K562 (cell line): Measurements from ENCODE around the gene TMEM63C. TPM values are rescaled to one million over a fixed set of nuclear protein-coding genes. Genes with fewer than 3 reads are reported as not detected.

Experiments used
- ATAC-seq: fragments of 200-7000 bp; cut with Tn5 transposase; 3 replicates; pipeline ENCODE4 v1.9.1; 2020; ENCODE audit warnings: moderate library complexity
- BruUV-seq: library from RNA; stranded (reverse); fragments of 400-500 nt; replicated peaks from 2 replicates; lab custom pipeline; 2021; lab: Mats Ljungman, UMichigan
- CTCF ChIA-PET: fragments of 300-600 bp; formaldehyde crosslinking; extraction: SDS; loops from one replicate; lab custom pipeline; 2021; ENCODE audit warnings: low intra/inter-chr PET ratio; lab: Yijun Ruan, JAX
- POLR2A ChIA-PET: fragments of 300-600, 350-650 bp; sonication (Branson Sonifier 250); formaldehyde crosslinking; extraction: SDS; loops from one replicate; lab custom pipeline; 2021; ENCODE audit warnings: antibody characterized with exemption, inconsistent platforms; lab: Yijun Ruan, JAX
- DNase-seq, 4 experiments: peaks; one replicate each; pipeline versions ENCODE4 v3.0.0 to v3.0.0-alpha.2; 2011 to 2018; ENCODE audit warnings: low spot score in 3 of 4, mixed read lengths in 3 of 4; ENCODE audit errors: extremely low read depth in 1 of 4
- FAIRE-seq: peaks from 2 replicates; lab custom pipeline; 2011; peaks lifted over from hg19 to GRCh38; lab: Jason Lieb, UNC
- H2AFZ ChIP-seq: 2 replicates; pipeline ENCODE4 v1.6.0; 2011; ENCODE audit warnings: low read depth, low read length, control low read depth, inconsistent platforms
- H3K27ac ChIP-seq: fragments of 200-600 bp; 3 replicates; pipeline ENCODE4 v1.8.0; 2011; ENCODE audit warnings: low read depth, mild to moderate bottlenecking, control low read depth, inconsistent platforms, low read length, moderate library complexity, mixed read lengths; ENCODE audit errors: extremely low read depth
- H3K27me3 ChIP-seq, 2 experiments: fragments of 300-600 bp in 1 of 2; 2 replicates in 1 of 2; 3 replicates in 1 of 2; pipeline versions ENCODE4 v1.6.0 to v1.8.0; 2011; ENCODE audit warnings: inconsistent platforms in 2 of 2, low read length in 2 of 2, mild to moderate bottlenecking in 1 of 2, mixed read lengths in 1 of 2, moderate library complexity in 1 of 2; ENCODE audit not compliant: control insufficient read depth in 2 of 2, insufficient read depth in 2 of 2
- H3K36me3 ChIP-seq: fragments of 300-600 bp; 3 replicates; pipeline ENCODE4 v1.8.0; 2011; ENCODE audit warnings: mild to moderate bottlenecking, low read length, inconsistent platforms; ENCODE audit not compliant: control insufficient read depth, insufficient read depth
- H3K4me1 ChIP-seq, 2 experiments: fragments of 200-600 bp in 1 of 2; replicated peaks in 1 of 2; 2 replicates in 1 of 2; 3 replicates in 1 of 2; pipeline versions ENCODE4 v1.5.1 to v1.8.0; 2011; ENCODE audit warnings: inconsistent platforms in 2 of 2, low read length in 2 of 2, mild to moderate bottlenecking in 1 of 2, mixed read lengths in 1 of 2, moderate library complexity in 1 of 2; ENCODE audit not compliant: control insufficient read depth in 2 of 2, insufficient read depth in 2 of 2
- H3K4me2 ChIP-seq: 2 replicates; pipeline ENCODE4 v1.6.1; 2011; ENCODE audit warnings: low read length, control low read depth, inconsistent platforms, mixed read lengths; ENCODE audit not compliant: insufficient read depth
- H3K4me3 ChIP-seq: fragments of 200-600 bp; sonication (generic), shearing (Covaris generic); 2 replicates; pipeline ENCODE4 v1.5.1; 2016; ENCODE audit warnings: control low read depth, inconsistent platforms
- H3K79me2 ChIP-seq: fragments of 200-600 bp; 3 replicates; pipeline ENCODE4 v1.8.0; 2011; ENCODE audit warnings: low read length, inconsistent platforms; ENCODE audit not compliant: control insufficient read depth, insufficient read depth
- H3K9ac ChIP-seq, 2 experiments: 2 replicates each; pipeline versions ENCODE4 v1.6.0 to v1.6.1; 2011; ENCODE audit warnings: low read depth in 2 of 2, low read length in 2 of 2, control low read depth in 1 of 2, inconsistent platforms in 1 of 2, mild to moderate bottlenecking in 1 of 2, mixed read lengths in 1 of 2; ENCODE audit not compliant: insufficient read depth in 1 of 2
- H3K9me1 ChIP-seq: one replicate; pipeline ENCODE4 v1.6.0; 2011; ENCODE audit warnings: inconsistent platforms, mild to moderate bottlenecking, low read length, moderate library complexity; ENCODE audit not compliant: control insufficient read depth, insufficient read depth
- H3K9me3 ChIP-seq: replicated peaks from 2 replicates; pipeline ENCODE4 v1.5.1; 2011; ENCODE audit warnings: low read depth, low read length, inconsistent platforms; ENCODE audit not compliant: control insufficient read depth, insufficient read depth
- H4K20me1 ChIP-seq: replicated peaks from 2 replicates; pipeline ENCODE4 v1.6.1; 2011; ENCODE audit warnings: low read length, inconsistent platforms, mixed read lengths; ENCODE audit not compliant: control insufficient read depth, insufficient read depth
- CHCHD3 ChIP-seq: fragments of 250-450 bp; sonication (Bioruptor Pico); IDR thresholded peaks from 2 replicates; pipeline ENCODE4 v2.1.2; 2022; ENCODE audit warnings: mild to moderate bottlenecking
- NFIC ChIP-seq: fragments of 450-650 bp; IDR thresholded peaks from 2 replicates; pipeline ENCODE4 v1.6.1; 2017; ENCODE audit warnings: mild to moderate bottlenecking, inconsistent platforms
- NR4A1 ChIP-seq, 2 experiments: fragments of 250-450 bp in 1 of 2; fragments of 450-650 bp in 1 of 2; sonication (Bioruptor Pico) in 1 of 2; IDR thresholded peaks; 2 replicates each; pipeline versions ENCODE4 v1.4.0 to v1.6.1; 2016 to 2020; ENCODE audit warnings: mild to moderate bottlenecking in 2 of 2, missing compliant biosample characterization in 1 of 2, missing genetic modification characterization in 1 of 2, moderate library complexity in 1 of 2
- PHB2 ChIP-seq: fragments of 450-650 bp; IDR thresholded peaks from 2 replicates; pipeline ENCODE4 v1.6.1; 2017; ENCODE audit warnings: low read depth
- POLR2A ChIP-seq: fragments of 450-650 bp; conservative IDR thresholded peaks from 2 replicates; pipeline ENCODE4 v1.6.1; 2016
- PURB ChIP-seq: sonication (generic); formaldehyde crosslinking; IDR thresholded peaks from 2 replicates; pipeline ENCODE4 v1.9.0; 2021; ENCODE audit warnings: low read depth, mild to moderate bottlenecking, missing genetic modification reagents
- TAL1 ChIP-seq: fragments of 450-650 bp; IDR thresholded peaks from 2 replicates; pipeline ENCODE4 v1.6.1; 2016; ENCODE audit warnings: mild to moderate bottlenecking
- TCF3 ChIP-seq: sonication (generic); formaldehyde crosslinking; IDR thresholded peaks from 2 replicates; pipeline ENCODE4 v1.4.0; 2020; ENCODE audit warnings: mild to moderate bottlenecking, missing genetic modification reagents
- ZNF561 ChIP-seq: fragments of 450-650 bp; formaldehyde crosslinking; conservative IDR thresholded peaks from 2 replicates; pipeline ENCODE4 v1.4.0; 2020; ENCODE audit warnings: mild to moderate bottlenecking, moderate library complexity
- ZNF764 ChIP-seq: fragments of 250-450 bp; sonication (Bioruptor Pico); IDR thresholded peaks from 2 replicates; pipeline ENCODE4 v1.4.0; 2020; ENCODE audit warnings: low read depth, mild to moderate bottlenecking, moderate library complexity
- WGBS: fragments of 100-300 bp; shearing (Covaris generic); methylation state at CpG from one replicate; pipeline ENCODE4 v1.1.6; 2016; ENCODE audit warnings: low coverage, mixed read lengths; ENCODE audit not compliant: insufficient coverage; ENCODE audit errors: missing lambda C conversion rate; 5-methylcytosine and 5-hydroxymethylcytosine counted together
- in situ Hi-C: fragments of 300-500 bp; cut with MboI; formaldehyde crosslinking; loops from 4 replicates; pipeline ENCODE4 v1.15.0; 2018; ENCODE audit warnings: inconsistent platforms, mixed read lengths
- intact Hi-C: fragments of 100-400 bp; cut with micrococcal nuclease; formaldehyde crosslinking; loops from 2 replicates; pipeline ENCODE4 v1.14.2; 2022
- polyA plus RNA-seq, 8 experiments: library from polyadenylated mRNA; depleted of rRNA in 4 of 8; stranded (reverse) in 5 of 8; unstranded in 3 of 8; fragments of >200 nt; fragmentation: Nextera tagmentation in 2 of 8; fragmentation: Illumina TruSeq in 1 of 8; extraction: Ambion mirVana in 2 of 8; extraction: Trizol in 1 of 8; gene quantifications; 2 replicates each; pipeline versions ENCODE4 v1.2.1 to v1.2.3, GENCODE V29; 2011 to 2014; ENCODE audit warnings: inconsistent platforms in 1 of 8, missing spikeins in 1 of 8
- total RNA-seq, 7 experiments: library from RNA; depleted of rRNA in 6 of 7; stranded (reverse); fragments of >200 nt in 6 of 7; fragmentation: Illumina TruSeq in 2 of 7; extraction: Trizol in 2 of 7; gene quantifications; 2 replicates each; pipeline versions ENCODE4 v1.2.1 to v1.2.3, GENCODE V29; 2011 to 2021; ENCODE audit warnings: low replicate concordance in 1 of 7
- TF ChIP-seq, protein P1 (sequence below), 2 experiments: fragments of 450-650 bp; IDR thresholded peaks; 2 replicates each; pipeline ENCODE4 v1.6.1; 2016; ENCODE audit warnings: mild to moderate bottlenecking in 2 of 2, borderline replicate concordance in 1 of 2, low read depth in 1 of 2, moderate library complexity in 1 of 2
- TF ChIP-seq, protein P2 (sequence below): fragments of 450-650 bp; formaldehyde crosslinking; IDR thresholded peaks from 2 replicates; pipeline ENCODE4 v1.4.0; 2022; ENCODE audit warnings: missing genetic modification characterization
- TF ChIP-seq, protein P3 (sequence below): fragments of 250-450 bp; sonication (Bioruptor Pico); IDR thresholded peaks from 2 replicates; pipeline ENCODE4 v1.9.0; 2021; ENCODE audit warnings: mild to moderate bottlenecking

TMEM63C gene
- total and polyA plus RNA-seq, 9 of the 15 experiments (the other 6 are each of a cell fraction or from before 2014, with no cell fraction given), result 0.07 TPM; not detected in 8

DNA sequence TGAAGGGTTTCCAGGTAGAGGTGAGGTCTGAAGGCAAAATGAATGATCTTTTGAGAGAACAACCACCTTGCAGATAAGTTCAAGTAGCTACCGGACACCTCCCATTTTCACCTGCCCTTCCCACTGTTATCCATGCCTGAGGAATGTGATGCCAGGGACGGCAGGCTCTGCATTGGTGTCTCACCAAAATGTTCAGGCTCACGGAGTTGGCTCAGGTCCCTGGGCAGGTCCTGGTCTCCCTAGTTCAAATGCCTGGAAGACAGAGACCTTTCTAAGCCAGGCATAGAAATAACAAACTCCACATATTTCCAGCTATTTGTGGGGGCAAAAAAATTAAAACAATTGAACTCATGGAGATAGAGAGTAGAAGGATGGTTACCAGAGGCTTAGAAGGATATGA lies 36.0 kb downstream of the TMEM63C start (continued):
- TF ChIP-seq, protein P1, sequence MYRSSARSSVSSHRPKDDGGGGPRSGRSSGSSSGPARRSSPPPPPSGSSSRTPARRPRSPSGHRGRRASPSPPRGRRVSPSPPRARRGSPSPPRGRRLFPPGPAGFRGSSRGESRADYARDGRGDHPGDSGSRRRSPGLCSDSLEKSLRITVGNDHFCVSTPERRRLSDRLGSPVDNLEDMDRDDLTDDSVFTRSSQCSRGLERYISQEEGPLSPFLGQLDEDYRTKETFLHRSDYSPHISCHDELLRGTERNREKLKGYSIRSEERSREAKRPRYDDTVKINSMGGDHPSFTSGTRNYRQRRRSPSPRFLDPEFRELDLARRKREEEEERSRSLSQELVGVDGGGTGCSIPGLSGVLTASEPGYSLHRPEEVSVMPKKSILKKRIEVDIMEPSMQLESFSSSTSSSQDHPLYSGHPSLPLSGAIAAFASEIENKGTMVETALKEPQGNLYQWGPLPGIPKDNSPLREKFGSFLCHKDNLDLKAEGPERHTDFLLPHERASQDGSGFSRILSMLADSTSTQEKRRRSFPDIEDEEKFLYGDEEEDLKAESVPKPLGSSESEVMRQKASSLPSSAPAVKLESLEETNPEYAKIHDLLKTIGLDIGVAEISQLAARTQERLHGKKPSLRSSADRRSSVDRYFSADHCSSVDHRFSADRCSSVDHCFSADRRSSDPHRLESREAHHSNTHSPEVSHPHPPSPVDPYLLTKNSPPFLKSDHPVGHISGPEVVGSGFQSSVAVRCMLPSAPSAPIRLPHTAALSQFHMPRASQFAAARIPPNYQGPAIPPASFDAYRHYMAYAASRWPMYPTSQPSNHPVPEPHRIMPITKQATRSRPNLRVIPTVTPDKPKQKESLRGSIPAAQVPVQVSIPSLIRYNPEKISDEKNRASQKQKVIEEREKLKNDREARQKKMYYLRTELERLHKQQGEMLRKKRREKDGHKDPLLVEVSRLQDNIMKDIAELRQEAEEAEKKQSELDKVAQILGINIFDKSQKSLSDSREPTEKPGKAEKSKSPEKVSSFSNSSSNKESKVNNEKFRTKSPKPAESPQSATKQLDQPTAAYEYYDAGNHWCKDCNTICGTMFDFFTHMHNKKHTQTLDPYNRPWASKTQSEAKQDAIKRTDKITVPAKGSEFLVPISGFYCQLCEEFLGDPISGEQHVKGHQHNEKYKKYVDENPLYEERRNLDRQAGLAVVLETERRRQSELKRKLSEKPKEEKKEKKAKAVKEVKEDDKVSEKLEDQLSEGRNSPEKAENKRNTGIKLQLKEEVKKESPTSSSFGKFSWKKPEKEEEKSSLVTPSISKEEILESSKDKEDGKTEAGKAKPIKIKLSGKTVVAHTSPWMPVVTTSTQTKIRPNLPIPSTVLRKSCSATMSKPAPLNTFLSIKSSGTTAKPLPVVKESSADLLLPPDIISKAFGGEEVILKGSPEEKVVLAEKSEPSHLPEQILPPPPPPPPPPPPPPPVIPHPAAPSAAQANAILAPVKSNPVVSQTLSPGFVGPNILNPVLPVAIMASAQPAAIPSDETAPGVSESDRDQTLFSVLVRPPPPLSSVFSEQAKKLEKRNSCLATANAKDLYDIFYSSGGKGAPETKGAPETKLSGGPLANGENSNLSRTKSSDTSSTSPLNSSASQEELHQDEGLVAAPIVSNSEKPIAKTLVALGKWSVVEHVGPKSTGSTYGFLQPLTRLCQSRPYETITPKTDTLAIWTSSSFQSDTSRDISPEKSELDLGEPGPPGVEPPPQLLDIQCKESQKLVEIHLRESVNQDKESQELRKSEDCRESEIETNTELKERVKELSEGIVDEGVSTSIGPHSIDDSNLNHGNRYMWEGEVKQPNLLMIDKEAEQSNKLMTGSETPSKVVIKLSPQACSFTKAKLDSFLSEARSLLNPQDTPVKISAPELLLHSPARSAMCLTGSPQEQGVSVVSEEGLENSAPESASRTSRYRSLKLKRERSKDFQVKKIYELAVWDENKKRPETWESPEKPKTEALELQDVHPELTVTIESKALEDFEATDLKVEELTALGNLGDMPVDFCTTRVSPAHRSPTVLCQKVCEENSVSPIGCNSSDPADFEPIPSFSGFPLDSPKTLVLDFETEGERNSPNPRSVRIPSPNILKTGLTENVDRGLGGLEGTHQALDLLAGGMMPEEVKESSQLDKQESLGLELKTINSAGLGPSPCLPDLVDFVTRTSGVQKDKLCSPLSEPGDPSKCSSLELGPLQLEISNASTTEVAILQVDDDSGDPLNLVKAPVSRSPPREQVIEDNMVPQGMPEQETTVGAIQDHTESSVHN (IDR thresholded peaks at IDR 0.05; ENCODE audit: borderline replicate concordance in 1 of 2, low read depth in 1 of 2), result no peak

DNA sequence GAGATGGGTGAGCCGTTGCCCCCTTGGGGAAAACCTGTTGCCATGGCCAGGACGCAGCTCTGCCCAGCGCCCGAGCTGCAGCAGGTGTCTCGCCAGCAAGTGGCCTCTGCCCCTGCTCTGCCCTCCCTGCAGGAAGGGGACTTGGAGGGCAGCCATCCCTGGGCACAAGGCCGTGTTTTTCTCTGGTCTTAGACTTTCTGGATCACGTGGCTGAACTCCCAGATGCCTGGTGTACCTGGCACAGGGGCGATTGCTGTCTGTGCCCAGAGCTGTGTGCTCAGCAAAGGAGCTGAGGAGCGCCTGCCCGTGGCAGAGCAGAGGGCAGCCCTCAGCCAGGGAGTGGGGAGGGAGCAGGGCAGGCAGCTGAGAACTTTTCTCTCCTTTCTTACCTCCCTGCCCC lies 38.0 kb downstream of the TMEM63C start:
- no peak overlapping the region for H3K27ac ChIP-seq
- no peak for FAIRE-seq
- no peaks in the 10 kb centered on the region for H3K36me3 ChIP-seq
- in situ Hi-C loops, result no loop called here
- H3K27me3 ChIP-seq, result peaks cover 0 to 22% of the 10 kb centered on the region in 2 experiments; a peak in 4 of 5 replicates
- H2AFZ ChIP-seq, result no peak overlapping the region
- H3K4me1 ChIP-seq, result peaks cover 0 to 4% of the 10 kb centered on the region in 2 experiments; a peak in 1 of 5 replicates
- no peaks in the 10 kb centered on the region for H3K79me2 ChIP-seq
- no peaks in the 10 kb centered on the region for H3K9me3 ChIP-seq
- no peak overlapping the region for H3K4me3 ChIP-seq
- 0% methylated on average over 6 of the region's 10 CpGs for WGBS
- no peak overlapping the region for H3K4me2 ChIP-seq
- no peak overlapping the region for H3K9ac ChIP-seq
- intact Hi-C loops, result no loop called here
- no peak for ATAC-seq
- no peaks in the 10 kb centered on the region for H4K20me1 ChIP-seq
- CTCF ChIA-PET, result no interaction called here
- DNase-seq, result no peak
- POLR2A ChIA-PET, result no interaction called here
- BruUV-seq, result no TSS peak
- H3K9me1 ChIP-seq, result no peaks in the 10 kb centered on the region
- no peak for TF ChIP-seq ZNF764 (CRISPR knock-in tag)
- TF ChIP-seq, protein P2, sequence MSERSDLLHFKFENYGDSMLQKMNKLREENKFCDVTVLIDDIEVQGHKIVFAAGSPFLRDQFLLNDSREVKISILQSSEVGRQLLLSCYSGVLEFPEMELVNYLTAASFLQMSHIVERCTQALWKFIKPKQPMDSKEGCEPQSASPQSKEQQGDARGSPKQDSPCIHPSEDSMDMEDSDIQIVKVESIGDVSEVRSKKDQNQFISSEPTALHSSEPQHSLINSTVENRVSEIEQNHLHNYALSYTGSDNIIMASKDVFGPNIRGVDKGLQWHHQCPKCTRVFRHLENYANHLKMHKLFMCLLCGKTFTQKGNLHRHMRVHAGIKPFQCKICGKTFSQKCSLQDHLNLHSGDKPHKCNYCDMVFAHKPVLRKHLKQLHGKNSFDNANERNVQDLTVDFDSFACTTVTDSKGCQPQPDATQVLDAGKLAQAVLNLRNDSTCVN (CRISPR knock-in tag), result no peak
- TF ChIP-seq PURB (CRISPR knock-in tag), result no peak
- no peak for TF ChIP-seq POLR2A
- TF ChIP-seq PHB2, result no peak
- no peak for TF ChIP-seq NFIC
- TF ChIP-seq NR4A1 (CRISPR knock-in tag; IDR thresholded peaks at IDR 0.05), result no peak
- TF ChIP-seq NR4A1 (tag; IDR thresholded peaks at IDR 0.05), result no peak
- TF ChIP-seq, protein P3, sequence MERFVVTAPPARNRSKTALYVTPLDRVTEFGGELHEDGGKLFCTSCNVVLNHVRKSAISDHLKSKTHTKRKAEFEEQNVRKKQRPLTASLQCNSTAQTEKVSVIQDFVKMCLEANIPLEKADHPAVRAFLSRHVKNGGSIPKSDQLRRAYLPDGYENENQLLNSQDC (CRISPR knock-in tag), result no peak
- TF ChIP-seq TCF3 (CRISPR knock-in tag), result no peak
- TF ChIP-seq TAL1, result no peak
- TF ChIP-seq CHCHD3 (CRISPR knock-in tag), result no peak
- no peak for TF ChIP-seq ZNF561
